T-helper 17 cell (primary cell): ENCODE measurements around the gene DCDC2B. TPM values are rescaled to one million over a fixed set of nuclear protein-coding genes. Genes with fewer than 3 reads are reported as not detected.
"Not testable (repeated sequence)": the region's sequence is repeated elsewhere in the genome, so short reads cannot be mapped to it uniquely, and the experiment has no call there.

Experiments used
- ATAC-seq: fragments of 150-1000 bp; cut with Tn5 transposase; 2 replicates; pipeline ENCODE4 v1.10.0; 2021; ENCODE audit warnings: mild to moderate bottlenecking, moderate library complexity
- DNase-seq, 3 donors: peaks; one replicate each; pipeline versions ENCODE4 v3.0.0 to v3.0.0-alpha.2; 2020 to 2021
- H3K9me3 ChIP-seq: one replicate; pipeline ENCODE4 v1.7.0; 2013; ENCODE audit warnings: low read length, mild to moderate bottlenecking; ENCODE audit not compliant: control insufficient read depth, poor library complexity, severe bottlenecking
- H3K27ac Mint-ChIP-seq: one replicate; pipeline ENCODE4 v1.8.0; 2022; ENCODE audit warnings: mild to moderate bottlenecking, moderate library complexity, mixed read lengths
- H3K27me3 Mint-ChIP-seq: one replicate; pipeline ENCODE4 v1.8.0; 2022; ENCODE audit warnings: mixed read lengths
- H3K36me3 Mint-ChIP-seq: one replicate; pipeline ENCODE4 v1.8.0; 2022; ENCODE audit warnings: low read depth, mixed read lengths
- H3K4me1 Mint-ChIP-seq: one replicate; pipeline ENCODE4 v1.8.0; 2022; ENCODE audit warnings: mild to moderate bottlenecking, mixed read lengths
- H3K4me3 Mint-ChIP-seq: one replicate; pipeline ENCODE4 v1.8.0; 2022; ENCODE audit warnings: mild to moderate bottlenecking, moderate library complexity, mixed read lengths
- total RNA-seq, 4 donors: library from RNA in 2 of 4; stranded (reverse) in 2 of 4; gene quantifications; one replicate each; pipeline ENCODE4 v1.2.3 and lab custom pipeline; 2022 to 2026

DCDC2B gene
- total RNA-seq, 2 donors from 2014 or later = not detected

DNA sequence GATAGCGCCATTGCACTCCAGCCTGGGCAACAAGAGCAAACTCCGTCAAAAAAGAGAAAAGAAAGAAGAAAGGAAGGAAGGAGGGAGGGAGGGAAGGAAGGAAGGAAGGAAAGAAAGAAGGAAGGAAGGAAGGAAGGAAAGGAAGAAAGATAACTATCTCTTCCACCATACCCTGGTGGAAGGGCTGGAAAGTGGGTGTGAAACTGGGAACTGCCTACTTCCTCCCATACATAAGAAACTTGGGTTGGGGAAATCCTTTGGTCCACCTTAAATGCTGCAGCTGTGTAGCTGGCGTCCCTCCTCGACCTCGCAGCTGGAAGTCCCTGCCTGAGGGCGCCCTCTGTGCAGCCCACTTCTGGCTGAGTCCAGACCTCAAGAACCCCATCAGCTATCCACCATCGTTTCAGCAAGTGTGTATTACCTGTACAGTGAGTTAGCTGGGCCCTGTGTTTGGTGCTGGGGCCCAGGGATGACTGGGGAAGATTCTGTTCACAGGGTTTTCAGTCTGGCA, 33.5 kb downstream of the DCDC2B start:
- H3K4me3 Mint-ChIP-seq = no peak overlapping the region
- no peaks in the 10 kb centered on the region for H3K27me3 Mint-ChIP-seq
- peaks cover 19% of the 10 kb centered on the region for H3K4me1 Mint-ChIP-seq
- H3K36me3 Mint-ChIP-seq = no peaks in the 10 kb centered on the region
- peak overlapping the region; percentile 89 for H3K27ac Mint-ChIP-seq
- DNase-seq (no peak), ATAC-seq (no peak)
- H3K9me3 ChIP-seq = no peaks in the 10 kb centered on the region

DNA sequence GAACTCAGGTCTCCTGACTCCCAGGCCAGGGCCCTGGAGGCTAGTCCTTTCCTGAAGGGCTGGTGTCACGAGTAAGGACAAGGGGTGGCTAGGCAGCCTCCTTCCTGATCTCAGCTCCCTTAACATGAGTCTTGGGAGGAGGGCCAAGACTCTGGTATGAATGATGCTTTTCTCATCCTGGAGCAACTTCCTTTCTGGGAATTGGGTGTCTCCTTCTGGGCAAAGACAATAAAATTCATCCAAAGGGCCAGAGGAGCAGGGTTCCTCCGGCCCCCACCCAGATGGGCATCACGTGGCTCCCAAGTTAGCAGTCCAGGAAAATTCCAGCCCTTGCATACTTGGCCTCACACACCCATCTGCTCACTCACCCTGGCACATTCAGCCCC, 38.0 kb downstream of the DCDC2B start, which contains the start of gene FAM167B:
FAM167B (plus strand) TSS at position 335 of the 386 bp plus-strand sequence. CDS start 200 bp downstream, outside the sequence.
- ATAC-seq (no peak), DNase-seq (no peak)
- H3K27me3 Mint-ChIP-seq = no peaks in the 10 kb centered on the region
- H3K9me3 ChIP-seq = no peaks in the 10 kb centered on the region
- H3K4me3 Mint-ChIP-seq = peak within 1 kb of the TSS; percentile 99
- H3K36me3 Mint-ChIP-seq = peaks cover 7% of the 10 kb centered on the region
- H3K4me1 Mint-ChIP-seq = peaks cover 41% of the 10 kb centered on the region
- peak within 1 kb of the TSS; percentile 100 for H3K27ac Mint-ChIP-seq

DNA sequence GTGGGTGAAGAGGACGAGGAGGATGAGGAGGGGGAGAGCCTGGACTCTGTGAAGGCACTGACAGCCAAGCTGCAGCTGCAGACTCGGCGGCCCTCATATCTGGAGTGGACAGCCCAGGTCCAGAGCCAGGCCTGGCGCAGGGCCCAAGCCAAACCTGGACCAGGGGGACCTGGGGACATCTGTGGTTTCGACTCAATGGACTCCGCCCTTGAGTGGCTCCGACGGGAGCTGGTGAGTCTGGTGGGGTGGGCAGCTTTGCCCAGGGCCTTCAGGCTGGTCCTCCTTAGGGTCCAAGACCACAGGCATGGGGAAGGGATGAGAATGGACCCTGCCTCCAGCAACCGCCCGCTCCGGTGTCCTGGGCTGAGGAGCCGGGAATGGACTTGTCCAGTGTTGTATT, 38.6 kb downstream of the DCDC2B start:
- Mint-ChIP-seq H3K36me3 (peaks cover 11% of the 10 kb centered on the region), H3K4me1 (peaks cover 40% of the 10 kb centered on the region), H3K27me3 (no peaks in the 10 kb centered on the region), H3K4me3 (peak overlapping the region; percentile 99), H3K27ac (peak overlapping the region; percentile 100)
- DNase-seq (no peak), ATAC-seq (no peak)
- no peaks in the 10 kb centered on the region for H3K9me3 ChIP-seq

DNA sequence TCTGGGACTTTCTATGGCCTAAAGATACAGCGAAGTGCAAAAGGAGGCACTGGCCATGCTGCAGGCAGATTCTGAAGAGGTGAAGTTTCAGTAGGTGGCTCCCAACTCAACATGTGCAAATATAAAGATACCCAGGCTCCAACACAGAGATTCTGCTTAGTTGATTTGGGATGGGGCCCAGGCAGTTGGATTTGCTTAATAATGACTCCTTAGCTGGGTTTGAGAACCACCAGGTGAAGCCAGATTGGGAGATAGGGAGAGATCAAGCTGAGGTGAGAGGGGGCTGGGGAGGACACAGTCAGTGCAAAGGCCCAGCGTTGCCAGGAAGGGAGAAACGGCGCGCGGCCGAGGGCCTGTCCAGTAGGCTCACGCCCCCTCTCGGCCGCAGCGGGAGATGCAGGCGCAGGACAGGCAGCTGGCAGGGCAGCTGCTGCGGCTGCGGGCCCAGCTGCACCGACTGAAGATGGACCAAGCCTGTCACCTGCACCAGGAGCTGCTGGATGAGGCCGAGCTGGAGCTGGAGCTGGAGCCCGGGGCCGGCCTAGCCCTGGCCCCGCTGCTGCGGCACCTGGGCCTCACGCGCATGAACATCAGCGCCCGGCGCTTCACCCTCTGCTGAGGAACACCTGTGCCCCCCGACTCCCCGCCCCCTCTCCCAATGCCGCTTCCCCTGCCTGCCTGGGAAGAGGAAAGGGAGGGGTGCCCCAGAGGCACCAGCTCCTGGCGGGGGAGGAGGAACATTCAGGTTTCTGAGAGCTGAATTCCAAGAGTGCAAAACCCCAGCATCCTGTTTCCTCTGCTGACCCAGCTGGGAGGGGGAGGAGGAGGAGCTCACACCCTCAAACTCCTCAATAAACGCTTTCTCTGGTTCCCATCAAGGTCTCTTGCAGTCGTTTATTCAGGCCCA, 39.3 kb downstream of the DCDC2B start:
- Mint-ChIP-seq H3K4me1 (peaks cover 46% of the 10 kb centered on the region), H3K36me3 (peaks cover 17% of the 10 kb centered on the region), H3K27me3 (no peaks in the 10 kb centered on the region), H3K4me3 (peak overlapping the region; percentile 99), H3K27ac (peak overlapping the region; percentile 100)
- DNase-seq (peak; percentile 62 to 70 (median 69)), ATAC-seq (peak; percentile 29)
- no peaks in the 10 kb centered on the region for H3K9me3 ChIP-seq

DNA sequence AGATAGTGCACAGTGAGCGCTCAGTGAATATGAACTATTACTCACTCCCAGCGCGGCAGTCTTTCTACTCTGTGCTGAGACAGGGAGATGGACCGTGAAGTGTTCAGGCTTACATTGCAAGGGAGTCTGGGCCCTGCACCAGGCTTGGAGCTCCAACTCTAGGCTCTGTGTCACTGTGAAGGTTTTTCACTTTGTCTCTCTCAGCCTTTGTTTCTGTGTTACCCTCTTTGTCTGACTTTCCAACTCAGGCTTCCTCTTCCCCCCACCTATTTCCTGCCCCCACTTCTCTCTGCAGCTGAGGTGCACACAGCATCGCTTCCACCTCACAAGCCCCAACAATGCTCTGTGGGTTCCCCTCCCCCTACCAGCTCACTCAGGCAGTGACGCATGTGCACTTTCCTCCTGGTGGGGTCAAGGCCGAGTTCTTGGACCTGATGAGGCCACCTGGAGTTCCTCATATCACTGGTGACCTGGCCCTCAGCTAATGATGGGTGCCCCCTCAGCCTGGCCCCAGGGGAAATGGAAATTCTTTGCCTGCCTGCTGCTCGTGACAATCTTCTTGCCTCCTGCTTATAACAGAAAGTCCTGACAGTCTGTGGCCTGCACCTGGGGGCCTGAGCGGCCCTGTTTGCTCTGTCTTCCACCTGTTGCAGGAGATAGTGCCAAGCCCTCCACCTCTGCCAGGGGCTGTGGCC, 41.1 kb downstream of the DCDC2B start:
- no peaks in the 10 kb centered on the region for H3K9me3 ChIP-seq
- Mint-ChIP-seq H3K27ac (peak overlapping the region; percentile 100), H3K27me3 (no peaks in the 10 kb centered on the region), H3K4me3 (peak overlapping the region; percentile 99), H3K36me3 (peaks cover 17% of the 10 kb centered on the region), H3K4me1 (peaks cover 50% of the 10 kb centered on the region)
- DNase-seq (peak; percentile 50 to 74 (median 64)), ATAC-seq (peak; percentile 85)

DNA sequence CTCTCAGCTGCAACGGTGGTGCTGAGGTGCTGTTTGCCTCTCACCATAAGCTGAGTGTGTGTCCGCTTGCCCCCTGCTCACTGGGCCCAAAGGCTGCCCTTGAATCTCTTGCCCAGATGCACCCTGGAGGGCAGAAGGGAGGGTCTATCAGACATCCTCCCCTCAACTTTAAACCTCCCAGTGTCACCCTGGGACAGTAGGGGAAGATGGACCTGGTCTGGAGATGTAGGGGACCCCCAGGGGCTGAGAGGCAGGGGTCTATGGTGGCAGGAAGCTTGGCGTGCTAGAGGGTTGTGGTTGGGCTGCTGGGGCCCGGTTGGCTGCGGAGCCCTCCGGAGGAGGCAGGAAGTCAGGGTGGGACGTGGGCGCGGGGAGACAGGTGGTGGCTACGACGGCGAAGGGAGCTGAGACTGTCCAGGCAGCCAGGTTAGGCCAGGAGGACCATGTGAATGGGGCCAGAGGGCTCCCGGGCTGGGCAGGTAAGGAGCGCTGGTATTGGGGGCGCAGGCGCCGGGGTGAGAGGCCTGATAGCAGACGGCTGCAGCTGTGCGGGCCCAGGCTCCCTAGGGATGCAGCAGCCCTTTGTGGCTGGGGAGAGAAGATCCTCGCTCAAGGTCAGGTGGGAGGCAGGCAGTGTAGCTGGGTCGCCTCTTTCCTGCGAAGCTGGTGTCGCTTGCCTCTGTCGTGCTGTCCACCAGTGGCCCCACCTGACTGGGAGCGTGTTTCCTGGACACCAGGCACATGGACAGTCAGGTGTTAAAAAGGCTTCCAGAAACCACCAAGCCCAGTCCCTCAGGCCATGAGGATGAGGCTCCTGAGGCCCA, 42.2 kb downstream of the DCDC2B start, which contains the start of gene LCK:
LCK (plus strand) TSS at position 373 of the 824 bp plus-strand sequence. CDS start 23,065 bp downstream, outside the sequence.
- peaks cover 17% of the 10 kb centered on the region for H3K36me3 Mint-ChIP-seq
- H3K4me1 Mint-ChIP-seq = peaks cover 54% of the 10 kb centered on the region
- H3K27ac Mint-ChIP-seq = peak within 1 kb of the TSS; percentile 100
- H3K27me3 Mint-ChIP-seq = no peaks in the 10 kb centered on the region
- no peaks in the 10 kb centered on the region for H3K9me3 ChIP-seq
- peak; percentile 15 for ATAC-seq
- peak in 2 of 3 donors; percentile 33 to 42 for DNase-seq
- peak within 1 kb of the TSS; percentile 99 for H3K4me3 Mint-ChIP-seq

DNA sequence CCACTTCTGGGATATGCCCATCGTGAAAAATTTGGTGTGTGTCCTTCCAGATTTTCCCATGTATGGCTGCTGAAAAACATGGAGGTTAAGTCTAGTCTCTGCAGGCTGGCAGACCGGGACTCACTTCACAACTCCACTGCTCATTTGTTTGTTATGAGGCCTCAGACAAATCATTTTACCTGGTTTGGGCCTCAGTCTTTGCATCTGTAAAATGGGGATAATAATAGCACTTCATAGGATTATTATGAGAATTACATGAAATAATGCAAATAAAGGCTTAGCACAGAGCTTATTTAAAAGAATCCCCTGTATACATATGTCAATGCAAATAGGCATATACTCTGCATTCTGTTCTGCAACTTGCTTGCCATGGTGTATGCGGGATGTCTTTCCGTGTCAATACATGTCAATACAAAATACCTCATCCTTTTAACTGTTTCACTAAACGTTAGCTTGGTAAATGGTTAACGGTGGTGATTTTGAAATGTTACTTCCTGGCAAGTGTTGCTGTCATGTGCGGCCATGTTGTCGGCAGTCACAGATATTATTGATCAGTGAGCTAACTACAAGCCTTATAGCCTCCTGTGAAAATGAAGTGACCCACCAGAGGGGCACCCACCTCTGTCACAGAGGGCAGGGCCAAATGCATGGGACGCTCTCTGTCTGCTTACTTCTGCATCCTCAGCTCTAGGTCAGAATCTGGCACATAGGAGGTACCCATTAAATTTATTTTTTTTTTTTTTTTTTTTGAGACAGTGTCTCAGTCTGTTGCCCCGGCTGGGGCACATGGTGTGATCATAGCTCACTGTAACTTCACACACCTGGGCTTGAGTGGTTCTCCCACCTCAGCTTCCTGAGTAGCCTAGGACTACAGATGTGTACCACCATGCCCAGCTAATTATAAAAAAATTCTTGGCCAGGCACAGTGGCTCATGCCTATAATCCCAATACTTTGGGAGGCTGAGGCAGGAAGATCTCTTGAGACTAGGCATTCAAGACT, 46.5 kb downstream of the DCDC2B start:
- peaks cover 17% of the 10 kb centered on the region for H3K36me3 Mint-ChIP-seq
- H3K4me1 Mint-ChIP-seq = peaks cover 42% of the 10 kb centered on the region
- ATAC-seq (peak; percentile 24), DNase-seq (no peak)
- H3K27me3 Mint-ChIP-seq = no peaks in the 10 kb centered on the region
- peak overlapping the region; percentile 99 for H3K4me3 Mint-ChIP-seq
- no peaks in the 10 kb centered on the region for H3K9me3 ChIP-seq
- H3K27ac Mint-ChIP-seq = peak overlapping the region; percentile 100

DNA sequence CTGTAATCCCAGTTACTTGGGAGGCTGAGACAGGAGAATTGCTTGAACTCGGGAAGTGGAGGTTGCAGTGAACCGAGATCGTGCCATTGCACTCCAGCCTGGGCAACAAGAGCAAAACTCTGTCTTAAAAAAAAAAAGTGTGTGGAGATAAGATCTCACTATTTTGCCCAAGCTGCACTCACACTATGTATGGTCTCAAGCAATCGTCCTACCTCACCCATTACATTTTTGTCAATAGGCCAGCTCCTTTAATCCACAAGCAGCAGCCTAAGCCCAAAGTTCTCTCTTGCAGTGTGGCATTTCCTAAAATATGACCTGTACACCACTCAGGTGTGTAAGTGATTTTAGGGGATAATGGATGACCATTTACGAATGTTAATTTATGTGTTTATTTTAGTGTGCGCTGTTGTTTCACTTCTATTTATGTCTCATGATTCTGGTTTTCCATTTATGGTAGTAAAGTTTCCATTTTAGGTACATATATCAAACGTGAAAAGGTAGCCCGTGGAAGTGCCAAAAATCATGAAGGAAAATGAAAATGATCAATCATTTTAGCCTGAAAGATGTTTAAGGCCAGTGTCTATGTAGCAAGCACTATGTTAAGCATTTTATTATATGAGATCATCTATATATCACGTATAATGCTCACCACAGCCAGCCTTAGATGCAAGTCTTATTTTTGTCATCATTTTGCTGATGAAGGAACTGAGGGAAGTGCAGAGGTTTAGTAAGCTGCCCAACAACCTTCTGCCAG, 47.8 kb downstream of the DCDC2B start:
- Mint-ChIP-seq H3K4me1 (peaks cover 36% of the 10 kb centered on the region), H3K36me3 (peaks cover 12% of the 10 kb centered on the region), H3K27me3 (no peaks in the 10 kb centered on the region), H3K4me3 (peak overlapping the region; percentile 85), H3K27ac (peak overlapping the region; percentile 92)
- no peaks in the 10 kb centered on the region for H3K9me3 ChIP-seq
- DNase-seq = no peak
- ATAC-seq = peak; percentile 18

DNA sequence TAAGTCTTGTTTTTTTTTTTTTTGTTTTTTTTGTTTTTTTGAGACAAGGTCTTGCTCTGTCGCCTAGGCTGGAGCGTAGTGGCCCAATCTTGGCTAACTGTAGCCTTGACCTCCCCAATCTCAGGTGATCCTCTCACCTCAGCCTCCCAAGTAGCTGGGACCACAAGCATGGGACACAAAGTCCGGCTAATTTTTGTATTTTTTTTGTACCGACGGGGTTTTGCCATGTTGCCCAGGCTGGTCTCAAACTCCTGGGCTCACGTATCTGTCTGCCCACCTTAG, 48.3 kb downstream of the DCDC2B start:
- Mint-ChIP-seq H3K36me3 (peaks cover 8% of the 10 kb centered on the region), H3K4me1 (peaks cover 33% of the 10 kb centered on the region), H3K27ac (peak overlapping the region; percentile 92), H3K4me3 (peak overlapping the region; percentile 85), H3K27me3 (no peaks in the 10 kb centered on the region)
- DNase-seq (no peak), ATAC-seq (no peak)
- no peaks in the 10 kb centered on the region for H3K9me3 ChIP-seq

DNA sequence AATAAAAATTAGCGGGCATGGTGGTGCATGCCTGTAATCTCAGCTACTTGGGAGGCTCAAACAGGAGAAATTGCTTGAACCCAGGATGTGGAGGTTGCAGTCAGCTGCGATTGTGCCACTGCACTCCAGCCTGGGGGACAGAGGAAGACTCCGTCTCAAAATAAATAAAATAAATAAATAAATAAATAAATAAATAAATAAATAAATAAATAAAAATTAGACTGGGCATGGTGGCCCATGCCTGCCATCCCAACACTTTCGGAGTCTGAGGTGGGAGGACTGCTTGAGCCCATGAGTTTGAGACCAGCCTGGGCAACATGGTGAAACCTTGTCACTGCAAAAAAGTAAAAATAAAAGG, 54.3 kb downstream of the DCDC2B start:
- not testable (repeated sequence) for H3K36me3 Mint-ChIP-seq, DNase-seq, H3K9me3 ChIP-seq, ATAC-seq, H3K27me3 Mint-ChIP-seq
- Mint-ChIP-seq H3K4me1 (peaks cover 31% of the 10 kb centered on the region), H3K27ac (peak overlapping the region; percentile 94), H3K4me3 (peak overlapping the region; percentile 84)

DNA sequence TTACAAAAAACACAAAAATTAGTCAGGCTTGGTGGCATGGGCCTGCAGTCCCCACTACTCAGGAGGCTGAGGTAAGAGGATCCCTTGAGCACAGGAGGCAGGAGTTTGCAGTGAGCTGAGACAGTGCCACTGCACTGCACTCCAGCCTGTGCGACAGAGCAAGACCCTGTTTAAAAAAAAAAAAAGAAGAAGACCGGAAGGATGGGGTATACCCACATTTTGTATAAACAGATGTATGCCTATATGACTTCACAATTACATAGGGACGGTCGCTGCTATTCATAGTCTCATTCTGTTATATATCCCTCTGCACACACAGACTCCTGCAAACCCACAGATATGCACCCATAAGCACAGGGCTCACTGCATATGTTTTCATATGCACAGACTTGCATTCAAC, 54.9 kb downstream of the DCDC2B start:
- DNase-seq = no peak
- no peaks in the 10 kb centered on the region for H3K9me3 ChIP-seq
- Mint-ChIP-seq H3K4me3 (peak overlapping the region; percentile 84), H3K27me3 (no peaks in the 10 kb centered on the region), H3K27ac (peak overlapping the region; percentile 94), H3K36me3 (peaks cover 2% of the 10 kb centered on the region), H3K4me1 (peaks cover 31% of the 10 kb centered on the region)
- ATAC-seq = peak; percentile 80
